Right ventricle myocardium superior (tissue), 1 donor: ENCODE results near the gene IKZF5. TPM values are rescaled to one million over a fixed set of nuclear protein-coding genes. Genes with fewer than 3 reads are reported as not detected.

Source experiments
- total RNA-seq: library from RNA; stranded (reverse); fragmentation: NEBNext Ultra II Directional; extraction: Animal tissue kit (Norgen Biotek cat#: 25700); gene quantifications from one replicate; pipeline ENCODE4 v1.2.1, GENCODE V29; 2021
- donor health status: DM: no; HTN: yes; CAD: no; lungs with severe emphysema.

Gene IKZF5
- total RNA-seq, 1 donor from 2014 or later: 9.7 TPM

Other genes starting within 250 kb of the IKZF5 start
- 0.11 TPM for gene CUZD1, start 162.9 kb downstream of the IKZF5 start, total RNA-seq
- not detected for gene FAM24B, start 129.2 kb downstream of the IKZF5 start, total RNA-seq
- not detected for gene FAM24A, start 98.2 kb downstream of the IKZF5 start, total RNA-seq
- gene C10orf88, start 54.6 kb downstream of the IKZF5 start, total RNA-seq: 7.4 TPM
- 2.9 TPM for gene PSTK, start 28.4 kb downstream of the IKZF5 start, total RNA-seq
- gene ACADSB, start 211 bp upstream of the IKZF5 start, total RNA-seq: 83.6 TPM
- not detected for gene HMX3, start 127.2 kb upstream of the IKZF5 start, total RNA-seq
- gene HMX2, start 139.3 kb upstream of the IKZF5 start, total RNA-seq: not detected
- gene BUB3, start 145.6 kb upstream of the IKZF5 start, total RNA-seq: 36.3 TPM